Naive thymus-derived CD8-positive, alpha-beta T cell (primary cell): ENCODE data around the gene ZNF366. TPM values are rescaled to one million over a fixed set of nuclear protein-coding genes. Genes with fewer than 3 reads are reported as not detected.

Experiments
- ATAC-seq, 2 donors: fragments of 150-1000 bp; cut with Tn5 transposase in 1 of 2; sonication (Bioruptor Pico), chemical (Tn5 transposase) in 1 of 2; 1 replicate in 1 of 2; 2 replicates in 1 of 2; pipeline ENCODE4 v1.10.0; 2021; ENCODE audit warnings: mild to moderate bottlenecking in 2 of 2, moderate library complexity in 2 of 2
- POLR2A ChIA-PET: fragments of 350-600 bp; sonication (Branson Sonifier 250); formaldehyde crosslinking; loops from one replicate; lab custom pipeline; 2021; ENCODE audit warnings: antibody characterized with exemption; lab: Charles Lee
- DNase-seq, 10 donors: peaks; one replicate each; pipeline versions ENCODE4 v3.0.0 to v3.0.0-alpha.2; 2020 to 2022
- H3K27ac Mint-ChIP-seq, 10 donors: one replicate each; pipeline ENCODE4 v1.8.0; 2020 to 2022; ENCODE audit warnings: mild to moderate bottlenecking in 10 of 10, mixed read lengths in 10 of 10, moderate library complexity in 4 of 10, inconsistent platforms in 1 of 10
- H3K27me3 Mint-ChIP-seq, 5 donors: one replicate each; pipeline ENCODE4 v1.8.0; 2021 to 2022; ENCODE audit warnings: mixed read lengths in 5 of 5
- H3K36me3 Mint-ChIP-seq, 3 donors: one replicate each; pipeline ENCODE4 v1.8.0; 2020 to 2022; ENCODE audit warnings: mixed read lengths in 3 of 3, mild to moderate bottlenecking in 2 of 3, inconsistent platforms in 1 of 3
- H3K4me1 Mint-ChIP-seq, 4 donors: one replicate each; pipeline ENCODE4 v1.8.0; 2021 to 2022; ENCODE audit warnings: mixed read lengths in 4 of 4
- H3K4me3 Mint-ChIP-seq, 10 donors: one replicate each; pipeline ENCODE4 v1.8.0; 2020 to 2022; ENCODE audit warnings: mild to moderate bottlenecking in 10 of 10, mixed read lengths in 10 of 10, moderate library complexity in 6 of 10, inconsistent platforms in 1 of 10
- H3K9me3 Mint-ChIP-seq, 9 donors: one replicate each; pipeline ENCODE4 v1.8.0; 2020 to 2022; ENCODE audit warnings: mixed read lengths in 9 of 9, mild to moderate bottlenecking in 3 of 9, inconsistent platforms in 1 of 9, moderate library complexity in 1 of 9
- polyA plus RNA-seq, 3 donors: library from polyadenylated mRNA; unstranded; fragments of 300-500 nt; fragmentation: Illumina TruSeq; gene quantifications; one replicate each; pipeline ENCODE4 v1.2.3, GENCODE V29; 2021
- total RNA-seq, 8 experiments: library from RNA in 2 of 8; stranded (reverse) in 2 of 8; gene quantifications; one replicate each; pipeline ENCODE4 v1.2.3 and lab custom pipeline; 2021 to 2026

Gene ZNF366
- total and polyA plus RNA-seq, 5 experiments from 2014 or later = not detected

- Mint-ChIP-seq H3K4me1 (no peaks in the 10 kb centered on the region), H3K27ac (no peak overlapping the region), H3K36me3 (no peaks in the 10 kb centered on the region), H3K27me3 (peaks cover 0 to 8% (median 1%) of the 10 kb centered on the region in 5 donors), H3K4me3 (no peak overlapping the region), H3K9me3 (no peaks in the 10 kb centered on the region)
- ATAC-seq = no peak
- DNase-seq = no peak
- POLR2A ChIA-PET = no interaction called here
These were observed 27.3 kb downstream of the ZNF366 start for GRCh38 chr5:72479921-72480320.

GRCh38 chr5:72478684-72479083, 28.5 kb downstream of the ZNF366 start:
- POLR2A ChIA-PET = no interaction called here
- H3K27ac Mint-ChIP-seq = no peak overlapping the region
- no peaks in the 10 kb centered on the region for H3K4me1 Mint-ChIP-seq
- DNase-seq (no peak), ATAC-seq (no peak)
- H3K4me3 Mint-ChIP-seq = no peak overlapping the region
- no peaks in the 10 kb centered on the region for H3K9me3 Mint-ChIP-seq
- peaks cover 0 to 9% (median 1%) of the 10 kb centered on the region in 5 donors for H3K27me3 Mint-ChIP-seq
- no peaks in the 10 kb centered on the region for H3K36me3 Mint-ChIP-seq

GRCh38 chr5:72478276-72478675, 28.9 kb downstream of the ZNF366 start:
- POLR2A ChIA-PET = no interaction called here
- Mint-ChIP-seq H3K9me3 (no peaks in the 10 kb centered on the region), H3K27me3 (peaks cover 0 to 13% (median 5%) of the 10 kb centered on the region in 5 donors), H3K27ac (no peak overlapping the region), H3K4me1 (no peaks in the 10 kb centered on the region), H3K36me3 (no peaks in the 10 kb centered on the region), H3K4me3 (no peak overlapping the region)
- DNase-seq (no peak), ATAC-seq (no peak)

GRCh38 chr5:72477644-72478043, 29.6 kb downstream of the ZNF366 start:
- ATAC-seq (no peak), DNase-seq (no peak)
- Mint-ChIP-seq H3K9me3 (no peaks in the 10 kb centered on the region), H3K27ac (no peak overlapping the region), H3K27me3 (peaks cover 0 to 16% (median 6%) of the 10 kb centered on the region in 5 donors), H3K36me3 (no peaks in the 10 kb centered on the region), H3K4me1 (no peaks in the 10 kb centered on the region), H3K4me3 (no peak overlapping the region)
- POLR2A ChIA-PET = no interaction called here

- Mint-ChIP-seq H3K9me3 (no peaks in the 10 kb centered on the region), H3K27me3 (peaks cover 0 to 19% (median 6%) of the 10 kb centered on the region in 5 donors), H3K27ac (no peak overlapping the region), H3K4me1 (no peaks in the 10 kb centered on the region), H3K4me3 (no peak overlapping the region), H3K36me3 (no peaks in the 10 kb centered on the region)
- DNase-seq (no peak), ATAC-seq (no peak)
- POLR2A ChIA-PET = no interaction called here
These were observed 30.0 kb downstream of the ZNF366 start for GRCh38 chr5:72477176-72477575.

GRCh38 chr5:72476721-72477120, 30.5 kb downstream of the ZNF366 start:
- Mint-ChIP-seq H3K27ac (no peak overlapping the region), H3K9me3 (no peaks in the 10 kb centered on the region), H3K4me1 (peaks cover 0 to 2% (median 0%) of the 10 kb centered on the region in 4 donors), H3K27me3 (peaks cover 0 to 19% (median 6%) of the 10 kb centered on the region in 5 donors), H3K36me3 (no peaks in the 10 kb centered on the region), H3K4me3 (no peak overlapping the region)
- ATAC-seq = no peak
- POLR2A ChIA-PET = no interaction called here
- no peak for DNase-seq

- POLR2A ChIA-PET = no interaction called here
- H3K4me3 Mint-ChIP-seq = no peak overlapping the region
- H3K27ac Mint-ChIP-seq = no peak overlapping the region
- peaks cover 0 to 2% (median 0%) of the 10 kb centered on the region in 4 donors for H3K4me1 Mint-ChIP-seq
- ATAC-seq = no peak
- no peaks in the 10 kb centered on the region for H3K36me3 Mint-ChIP-seq
- H3K27me3 Mint-ChIP-seq = peaks cover 0 to 22% (median 4%) of the 10 kb centered on the region in 5 donors
- H3K9me3 Mint-ChIP-seq = no peaks in the 10 kb centered on the region
- no peak for DNase-seq
These were observed 30.9 kb downstream of the ZNF366 start for GRCh38 chr5:72476275-72476674.

- POLR2A ChIA-PET = no interaction called here
- Mint-ChIP-seq H3K4me1 (peaks cover 0 to 2% (median 0%) of the 10 kb centered on the region in 4 donors), H3K27ac (no peak overlapping the region), H3K9me3 (peaks cover 0 to 2% (median 0%) of the 10 kb centered on the region in 9 donors), H3K36me3 (no peaks in the 10 kb centered on the region), H3K27me3 (peaks cover 4 to 33% (median 6%) of the 10 kb centered on the region in 5 donors), H3K4me3 (no peak overlapping the region)
- no peak for ATAC-seq
- DNase-seq = no peak
These were observed 32.7 kb downstream of the ZNF366 start for GRCh38 chr5:72474516-72474915.

- DNase-seq = no peak
- peaks cover 0 to 2% (median 0%) of the 10 kb centered on the region in 9 donors for H3K9me3 Mint-ChIP-seq
- peaks cover 6 to 33% (median 6%) of the 10 kb centered on the region in 5 donors for H3K27me3 Mint-ChIP-seq
- no peak overlapping the region for H3K4me3 Mint-ChIP-seq
- no peak for ATAC-seq
- H3K36me3 Mint-ChIP-seq = no peaks in the 10 kb centered on the region
- H3K4me1 Mint-ChIP-seq = peaks cover 0 to 2% (median 0%) of the 10 kb centered on the region in 4 donors
- H3K27ac Mint-ChIP-seq = no peak overlapping the region
- POLR2A ChIA-PET = no interaction called here
These were observed 33.1 kb downstream of the ZNF366 start for GRCh38 chr5:72474046-72474500.

- H3K27me3 Mint-ChIP-seq = peaks cover 6 to 33% (median 8%) of the 10 kb centered on the region in 5 donors
- DNase-seq (no peak), ATAC-seq (no peak)
- peaks cover 0 to 2% (median 0%) of the 10 kb centered on the region in 9 donors for H3K9me3 Mint-ChIP-seq
- no peak overlapping the region for H3K4me3 Mint-ChIP-seq
- peaks cover 0 to 2% (median 0%) of the 10 kb centered on the region in 4 donors for H3K4me1 Mint-ChIP-seq
- H3K27ac Mint-ChIP-seq = no peak overlapping the region
- no peaks in the 10 kb centered on the region for H3K36me3 Mint-ChIP-seq
- POLR2A ChIA-PET = no interaction called here
These were observed 34.4 kb downstream of the ZNF366 start for GRCh38 chr5:72472666-72473422.

GRCh38 chr5:72472031-72472430, 35.2 kb downstream of the ZNF366 start:
- ATAC-seq = no peak
- Mint-ChIP-seq H3K4me1 (peaks cover 0 to 2% (median 0%) of the 10 kb centered on the region in 4 donors), H3K36me3 (no peaks in the 10 kb centered on the region), H3K27ac (no peak overlapping the region), H3K9me3 (peaks cover 0 to 2% (median 0%) of the 10 kb centered on the region in 9 donors), H3K27me3 (peaks cover 6 to 33% (median 8%) of the 10 kb centered on the region in 5 donors), H3K4me3 (no peak overlapping the region)
- POLR2A ChIA-PET = no interaction called here
- DNase-seq = no peak

GRCh38 chr5:72470826-72471225, 36.4 kb downstream of the ZNF366 start:
- H3K4me3 Mint-ChIP-seq = no peak overlapping the region
- peaks cover 0 to 2% (median 0%) of the 10 kb centered on the region in 9 donors for H3K9me3 Mint-ChIP-seq
- no peak overlapping the region for H3K27ac Mint-ChIP-seq
- POLR2A ChIA-PET = no interaction called here
- peaks cover 6 to 26% (median 8%) of the 10 kb centered on the region in 5 donors for H3K27me3 Mint-ChIP-seq
- no peak for ATAC-seq
- H3K4me1 Mint-ChIP-seq = peaks cover 0 to 2% (median 0%) of the 10 kb centered on the region in 4 donors
- no peak for DNase-seq
- no peaks in the 10 kb centered on the region for H3K36me3 Mint-ChIP-seq

GRCh38 chr5:72468606-72469005, 38.6 kb downstream of the ZNF366 start:
- DNase-seq = no peak
- Mint-ChIP-seq H3K27me3 (peaks cover 6 to 27% (median 9%) of the 10 kb centered on the region in 5 donors), H3K4me1 (peaks cover 0 to 8% (median 0%) of the 10 kb centered on the region in 4 donors), H3K27ac (no peak overlapping the region), H3K36me3 (no peaks in the 10 kb centered on the region), H3K9me3 (peaks cover 0 to 2% (median 0%) of the 10 kb centered on the region in 9 donors), H3K4me3 (no peak overlapping the region)
- POLR2A ChIA-PET = no interaction called here
- ATAC-seq = no peak
